ENCODE data around the gene MYO9A.

GRCh38 chr15:71916834-71917233 is 201.1 kb downstream of the MYO9A start:
- TF ChIP-seq GATA2 (IDR thresholded peaks at IDR 0.05; ENCODE audit: low read depth, low read length) (peak; percentile 93), GATA3 (IDR thresholded peaks at IDR 0.05; ENCODE audit: low read depth, low read length) (peak; percentile 62)

Data from SH-SY5Y (cell line).